GOT3 (cell line): ENCODE results near the gene PDE3B.
"Not testable (repeated sequence)": the region's sequence is repeated elsewhere in the genome, so short reads cannot be mapped to it uniquely, and the experiment has no call there.

ENCODE experiments used
- DNase-seq: peaks from one replicate; lab custom pipeline; 2025; ENCODE audit warnings: mixed read lengths; lab: John Stamatoyannopoulos, UW

Gene PDE3B

DNA sequence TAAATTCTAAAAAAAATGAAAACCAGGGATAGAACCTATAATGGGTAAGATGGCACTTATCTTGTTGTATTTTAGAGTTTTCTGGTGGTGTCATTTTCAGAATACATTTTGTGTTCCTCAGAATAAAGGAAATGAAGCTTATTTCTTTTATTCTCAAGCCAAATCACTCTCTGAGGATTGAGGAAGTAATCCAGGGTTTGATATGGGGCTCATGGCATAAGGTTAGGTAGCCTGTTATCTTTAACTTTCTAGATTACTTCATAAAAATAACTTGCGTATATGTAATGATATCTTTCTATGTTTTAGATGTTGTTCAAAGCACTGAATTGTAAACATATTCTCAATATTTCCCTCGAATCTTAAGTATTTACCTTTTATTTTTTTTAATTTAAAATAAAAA lies 33.5 kb downstream of the PDE3B start:
- DNase-seq, result no peak

DNA sequence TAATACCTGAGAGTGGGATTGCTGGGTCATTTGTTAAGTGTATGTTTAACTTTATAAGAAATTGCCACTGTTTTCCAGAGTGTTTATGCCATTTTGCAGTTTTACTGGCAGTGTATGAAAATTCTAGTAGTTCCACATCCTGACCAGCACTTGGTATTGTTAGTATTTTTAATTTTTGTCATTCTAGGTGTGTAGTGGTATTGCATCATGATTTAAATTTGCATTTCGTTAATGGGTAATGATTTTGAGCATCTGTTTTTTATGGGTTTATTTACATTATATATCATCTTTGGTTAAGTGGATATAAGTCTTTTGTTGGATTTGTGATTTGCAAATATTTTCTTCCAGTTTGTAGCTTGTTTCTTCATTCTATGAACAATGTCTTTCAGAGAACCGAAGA lies 34.7 kb downstream of the PDE3B start:
- DNase-seq, result no peak

DNA sequence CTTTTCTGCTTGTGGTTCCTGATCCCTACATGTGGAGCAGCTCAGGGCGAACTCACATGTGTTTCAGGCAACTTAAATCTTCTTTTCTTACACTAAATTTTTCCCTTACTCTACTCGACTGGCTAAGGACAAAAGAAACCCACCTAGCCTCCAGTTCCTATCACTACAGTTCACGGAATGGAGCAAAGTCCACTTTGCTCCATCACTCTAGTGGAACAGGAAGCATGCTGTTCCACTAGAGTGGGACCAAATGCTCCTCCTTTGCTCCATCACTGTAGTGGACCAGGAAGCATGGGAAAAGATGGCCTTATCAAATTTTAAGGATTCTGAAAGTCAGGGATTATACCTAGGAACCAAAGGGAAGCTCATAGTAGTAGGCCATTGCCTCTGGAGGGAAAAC lies 36.1 kb downstream of the PDE3B start:
- no peak for DNase-seq

DNA sequence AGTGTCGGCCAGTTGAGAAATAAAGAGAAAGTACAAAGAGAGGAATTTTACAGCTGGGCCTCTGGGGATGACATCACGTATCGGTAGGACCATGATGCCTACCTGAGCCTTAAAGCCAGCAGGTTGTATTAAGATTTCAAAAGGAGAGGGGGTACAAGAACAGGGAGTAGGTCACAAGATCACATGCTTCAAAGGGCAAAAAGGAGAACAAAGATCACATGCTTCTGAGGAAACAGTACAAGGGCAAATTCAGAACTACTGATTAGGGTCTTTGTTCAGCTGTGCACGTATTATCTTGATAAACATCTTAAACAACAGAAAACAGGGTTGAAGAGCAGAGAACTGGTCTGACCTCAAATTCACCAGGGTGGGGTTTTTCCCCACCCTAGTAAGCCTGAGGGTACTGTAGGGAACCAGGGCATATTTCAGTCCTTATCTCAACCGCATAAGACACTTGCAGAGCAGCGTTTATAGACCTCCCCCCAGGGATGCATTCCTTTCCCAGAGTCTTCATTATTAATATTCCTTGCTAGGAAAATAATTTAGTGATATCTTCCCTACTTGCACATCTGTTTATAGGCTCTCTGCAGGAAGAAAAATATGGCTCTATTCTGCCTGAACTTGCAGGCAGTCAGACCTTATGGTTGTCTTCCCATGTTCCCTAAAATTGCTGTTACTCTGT lies 40.8 kb downstream of the PDE3B start:
- not testable (repeated sequence) for DNase-seq

DNA sequence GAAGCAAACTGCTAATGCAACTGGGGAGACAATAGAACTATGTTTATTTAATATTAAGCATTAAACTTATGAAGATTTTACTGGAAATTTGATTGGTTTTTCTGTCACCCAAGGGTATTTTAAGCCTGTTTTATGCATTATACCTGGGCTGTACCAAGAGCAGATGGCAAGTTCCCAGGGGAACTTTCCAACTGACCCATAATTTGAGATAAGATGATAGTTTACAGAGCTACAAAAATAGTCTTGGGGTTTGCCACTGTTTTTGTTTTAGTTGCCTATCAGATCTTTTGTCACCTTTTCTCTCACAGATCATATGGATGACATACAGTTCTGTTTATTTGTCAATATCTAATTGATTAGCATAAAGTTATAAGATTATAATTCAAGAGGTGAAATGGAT lies 43.9 kb downstream of the PDE3B start:
- DNase-seq, result no peak

DNA sequence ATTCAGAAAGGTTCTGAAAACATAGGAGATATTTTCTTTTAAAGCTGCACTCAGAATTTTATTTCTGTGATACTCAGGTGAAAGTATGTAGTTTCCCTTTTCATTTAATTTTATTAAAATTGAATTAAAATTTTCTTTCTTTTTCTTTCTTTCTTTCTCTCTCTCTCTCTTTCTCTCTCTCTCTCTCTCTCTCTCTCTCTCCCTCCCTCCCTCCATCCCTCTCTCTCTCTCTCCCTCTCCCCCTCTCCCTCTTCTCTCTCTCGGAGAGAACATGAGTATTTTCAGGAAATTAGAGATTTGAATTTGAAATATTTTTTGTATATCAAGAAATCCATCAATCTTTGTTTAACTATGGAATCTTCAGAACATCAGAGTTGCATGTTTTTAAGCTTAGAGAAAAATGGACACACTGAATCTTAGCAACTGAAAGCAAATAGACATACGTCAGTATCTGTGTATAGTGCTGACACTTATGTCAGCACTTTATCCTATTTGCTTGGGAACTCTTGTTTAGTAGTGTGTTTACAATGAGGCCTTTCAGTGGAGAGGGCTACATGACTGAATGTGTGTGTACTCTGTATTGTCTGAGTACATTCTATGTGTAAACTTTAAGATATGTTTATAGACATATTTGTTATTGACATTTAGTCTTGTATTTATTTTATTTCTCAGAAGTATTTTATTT lies 44.5 kb downstream of the PDE3B start:
- DNase-seq, result no peak

DNA sequence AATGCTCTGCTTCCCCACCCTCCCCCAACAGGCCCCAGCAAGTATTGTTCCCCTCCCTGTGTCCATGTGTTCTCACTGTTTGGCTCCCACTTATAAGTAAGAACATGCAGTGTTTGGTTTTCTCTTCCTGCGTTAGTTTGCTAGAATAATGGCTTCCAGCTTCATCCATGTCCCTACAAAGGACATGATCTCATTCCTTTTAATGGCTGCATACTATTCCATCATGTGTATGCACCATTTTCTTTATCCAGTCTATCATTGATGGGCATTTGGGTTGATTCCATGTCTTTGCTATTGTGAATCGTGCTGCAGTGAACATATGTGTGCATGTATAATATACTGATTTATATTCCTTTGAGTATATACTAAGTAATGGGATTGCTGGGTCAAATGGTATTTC lies 52.1 kb downstream of the PDE3B start:
- DNase-seq, result not testable (repeated sequence)

DNA sequence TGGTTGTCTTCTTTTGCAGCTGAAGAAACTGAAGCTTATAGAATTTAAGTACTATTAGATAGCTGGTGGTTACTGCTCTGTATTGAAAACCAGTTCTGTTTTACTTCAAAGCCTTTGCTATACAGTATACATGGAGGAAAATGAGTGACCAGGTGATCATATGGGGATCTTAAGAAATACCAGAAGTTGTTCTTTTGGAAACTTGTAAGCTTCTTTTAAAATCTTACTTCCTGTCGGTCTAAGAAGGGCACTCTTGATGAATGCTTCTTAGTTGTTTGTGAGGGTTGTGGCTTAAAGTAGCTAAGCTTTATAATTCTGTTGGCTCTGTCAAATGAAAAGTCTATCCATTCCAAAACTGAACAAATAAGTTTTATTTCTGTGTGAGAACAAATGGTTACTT lies 55.2 kb downstream of the PDE3B start:
- DNase-seq, result no peak

DNA sequence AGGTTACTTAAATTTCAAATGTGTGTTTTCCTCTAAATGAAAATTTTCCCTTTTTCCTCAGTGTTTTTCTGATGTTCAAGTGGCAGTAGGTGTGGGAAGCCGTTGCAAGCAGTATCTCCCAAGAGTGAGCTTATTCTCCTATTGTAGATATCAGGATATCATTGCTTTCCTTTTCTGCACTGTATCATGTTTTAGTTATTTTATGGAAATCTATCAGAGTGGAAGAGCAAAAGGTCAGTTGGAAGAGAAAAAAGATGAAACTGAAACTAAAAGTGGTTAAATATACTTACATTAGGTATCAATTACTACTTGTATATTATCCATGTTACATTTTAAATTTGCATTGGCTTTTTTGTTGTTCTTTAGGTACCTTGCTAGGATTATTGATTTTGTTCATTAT lies 57.0 kb downstream of the PDE3B start:
- no peak for DNase-seq

DNA sequence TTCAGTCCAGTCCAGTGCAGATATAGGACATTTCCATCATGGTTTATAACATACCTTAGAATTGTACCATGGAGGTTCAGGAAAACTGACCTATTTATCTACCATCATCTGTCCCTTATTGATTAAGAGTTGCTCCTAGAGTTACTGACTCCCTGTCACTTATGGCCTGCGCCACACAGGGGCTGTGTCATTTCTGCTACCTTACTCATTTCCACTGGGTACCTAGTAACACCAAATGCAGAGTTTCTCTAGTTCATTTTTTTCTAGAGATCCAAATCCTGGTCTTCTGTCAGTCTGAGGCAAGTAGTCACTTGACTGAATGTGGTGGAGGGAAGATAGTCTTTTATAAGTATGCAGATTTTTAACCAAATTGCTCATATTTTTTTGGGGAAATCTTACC lies 59.2 kb downstream of the PDE3B start:
- DNase-seq, result no peak

DNA sequence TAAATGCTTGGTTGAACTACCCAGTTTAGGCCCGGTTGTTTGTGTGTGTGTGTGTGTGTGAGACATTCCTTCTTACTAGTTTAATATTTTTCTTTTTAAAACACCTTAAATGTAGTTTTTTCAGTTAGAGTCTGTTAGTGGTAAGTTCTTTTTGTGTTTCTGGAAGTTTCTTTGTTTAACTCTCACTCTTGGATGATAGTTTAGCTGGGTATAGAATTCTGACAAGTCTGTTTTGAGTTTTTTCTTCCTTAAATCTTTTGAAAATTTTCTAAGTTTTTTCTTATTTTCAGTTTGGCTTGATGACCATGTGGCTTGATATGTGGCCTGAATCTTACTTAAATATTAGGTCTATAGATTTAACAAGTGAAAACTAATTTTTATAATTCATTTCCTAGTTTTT lies 60.1 kb downstream of the PDE3B start:
- no peak for DNase-seq

DNA sequence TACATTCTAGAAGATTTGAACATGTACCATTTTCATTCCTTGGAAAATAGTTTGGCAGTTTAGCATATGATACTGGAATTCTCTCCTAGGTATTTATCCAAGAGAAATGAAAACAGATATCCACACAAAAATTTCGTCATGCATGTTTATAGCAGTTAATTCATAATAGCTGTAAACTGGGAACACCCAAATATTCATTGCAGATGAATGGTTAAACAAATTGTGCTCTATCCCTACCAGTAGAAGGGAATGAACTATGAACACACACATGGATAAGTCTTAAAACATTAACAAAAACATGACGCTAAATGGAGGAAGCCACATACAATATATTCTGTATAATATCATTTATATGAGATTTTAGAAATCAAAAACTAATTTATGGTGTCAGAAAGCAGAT lies 61.5 kb downstream of the PDE3B start:
- no peak for DNase-seq

DNA sequence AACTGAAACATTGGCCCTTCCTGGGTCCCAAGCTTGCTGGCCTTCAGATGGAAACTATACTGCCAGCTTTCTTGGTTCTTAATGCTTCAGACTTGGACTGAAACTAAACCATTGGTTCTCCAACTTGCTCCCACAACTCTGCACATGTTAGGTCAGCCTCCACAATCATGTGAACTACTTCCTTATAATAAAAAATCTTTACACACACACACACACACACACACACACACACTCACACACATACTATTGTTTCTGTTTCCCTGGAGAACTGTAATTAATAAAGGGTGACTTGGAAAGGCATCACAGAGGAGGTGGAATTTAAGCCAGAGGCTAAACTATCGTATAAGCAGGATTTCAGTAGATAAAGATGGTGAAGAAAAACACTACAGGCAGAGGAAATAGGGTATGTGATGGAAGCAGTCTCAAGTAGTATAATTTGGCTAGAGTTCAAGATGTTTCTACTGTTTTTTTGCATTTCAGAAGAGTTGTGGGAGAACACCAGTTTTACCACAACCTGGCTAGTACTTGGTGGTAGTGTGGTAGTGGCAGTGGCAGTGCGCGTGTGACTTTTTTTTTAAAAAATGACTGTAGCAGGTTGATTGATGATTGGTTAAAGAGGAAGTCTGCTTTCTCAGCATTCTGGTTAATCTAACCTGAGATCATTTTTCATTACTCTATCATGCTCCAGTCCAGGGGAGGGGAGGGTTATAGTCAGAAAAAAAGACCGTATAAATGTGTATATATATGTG lies 70.1 kb downstream of the PDE3B start:
- DNase-seq, result no peak

DNA sequence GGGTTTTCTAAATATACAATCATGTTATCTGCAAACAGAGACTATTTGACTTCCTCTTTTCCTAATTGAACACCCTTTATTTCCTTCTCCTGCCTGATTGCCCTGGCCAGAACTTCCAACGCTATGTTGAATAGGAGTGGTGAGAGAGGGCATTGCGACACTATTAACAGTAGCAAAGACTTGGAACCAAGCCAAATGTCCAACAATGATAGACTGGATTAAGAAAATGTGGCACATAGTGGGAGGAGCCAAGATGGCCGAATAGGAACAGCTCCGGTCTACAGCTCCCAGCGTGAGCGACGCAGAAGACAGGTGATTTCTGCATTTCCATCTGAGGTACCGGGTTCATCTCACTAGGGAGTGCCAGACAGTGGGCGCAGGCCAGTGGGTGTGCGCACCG lies 72.1 kb downstream of the PDE3B start:
- not testable (repeated sequence) for DNase-seq

DNA sequence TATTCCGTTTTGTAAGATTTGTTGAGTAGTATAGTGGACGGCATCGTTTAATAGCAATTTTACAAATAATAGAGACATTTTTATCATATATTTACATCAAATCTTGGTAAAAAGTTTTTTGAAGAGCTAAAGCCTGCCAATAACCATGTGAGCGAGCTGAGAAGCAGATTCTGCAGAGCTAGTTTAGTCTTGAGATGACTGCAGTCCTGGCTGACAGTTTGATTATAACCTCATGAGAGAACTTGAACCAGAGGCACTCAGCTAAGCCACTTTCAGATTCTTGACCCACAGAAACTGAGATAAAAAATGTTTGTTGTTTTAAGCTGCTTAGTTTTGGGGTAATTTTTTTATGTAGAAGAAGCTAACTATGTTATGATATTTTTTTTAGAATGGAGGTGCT lies 78.9 kb downstream of the PDE3B start:
- no peak for DNase-seq

DNA sequence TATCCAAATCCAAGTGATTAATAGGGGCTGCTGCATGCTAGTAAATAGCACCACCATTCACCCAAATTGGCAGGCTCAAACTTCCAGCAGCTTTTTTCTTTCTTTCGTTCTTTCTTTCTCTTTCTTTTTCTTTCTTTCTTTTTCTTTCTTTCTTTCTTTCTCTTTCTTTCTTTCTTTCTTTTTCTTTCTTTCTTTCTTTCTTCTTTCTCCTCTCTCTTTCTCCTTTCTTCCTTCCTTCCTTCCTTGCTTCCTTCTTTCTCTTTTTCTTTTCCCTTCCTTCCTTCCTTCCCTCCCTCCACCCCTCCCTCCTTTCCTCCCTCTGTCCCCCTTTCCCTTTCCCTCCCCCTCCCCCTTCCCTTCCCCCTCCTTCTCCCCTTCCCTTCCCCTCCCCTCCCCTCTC lies 81.5 kb downstream of the PDE3B start:
- no peak for DNase-seq

DNA sequence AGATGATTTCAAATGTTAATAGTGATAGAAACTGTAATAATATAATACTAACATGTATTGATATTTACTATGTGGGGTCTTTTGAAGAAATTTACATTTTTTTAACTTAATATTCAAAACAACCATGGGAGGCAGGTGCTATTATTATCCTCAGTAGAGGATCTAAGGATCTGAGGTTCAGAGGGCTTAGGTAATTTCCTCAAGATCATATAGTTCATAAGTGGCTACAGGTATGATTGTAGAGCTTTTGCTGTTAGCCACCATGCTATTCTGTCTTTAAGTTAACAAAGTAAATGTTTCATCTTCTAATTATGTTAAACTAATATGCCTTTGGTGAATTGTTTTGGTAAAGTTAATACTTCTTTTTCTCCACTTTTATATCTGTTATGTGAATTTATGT lies 83.6 kb downstream of the PDE3B start:
- no peak for DNase-seq

DNA sequence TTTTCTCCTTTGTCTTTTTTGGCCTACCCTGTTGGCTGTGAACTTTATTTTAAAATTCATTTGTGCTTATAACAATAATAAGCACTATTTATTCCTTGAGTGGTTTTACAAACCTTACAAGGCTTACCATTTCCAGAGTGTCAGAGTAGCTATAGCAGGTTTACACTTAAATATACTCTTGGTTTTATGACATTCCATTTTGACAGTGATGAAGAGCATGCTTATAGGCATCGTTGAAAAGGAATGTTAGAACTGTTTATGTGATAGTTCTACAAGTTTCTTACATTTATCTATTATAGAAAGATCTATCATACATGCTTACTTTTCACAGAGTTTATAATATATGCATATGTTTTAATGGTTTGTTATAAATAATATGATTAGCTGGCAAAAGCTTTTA lies 84.1 kb downstream of the PDE3B start:
- DNase-seq, result no peak

DNA sequence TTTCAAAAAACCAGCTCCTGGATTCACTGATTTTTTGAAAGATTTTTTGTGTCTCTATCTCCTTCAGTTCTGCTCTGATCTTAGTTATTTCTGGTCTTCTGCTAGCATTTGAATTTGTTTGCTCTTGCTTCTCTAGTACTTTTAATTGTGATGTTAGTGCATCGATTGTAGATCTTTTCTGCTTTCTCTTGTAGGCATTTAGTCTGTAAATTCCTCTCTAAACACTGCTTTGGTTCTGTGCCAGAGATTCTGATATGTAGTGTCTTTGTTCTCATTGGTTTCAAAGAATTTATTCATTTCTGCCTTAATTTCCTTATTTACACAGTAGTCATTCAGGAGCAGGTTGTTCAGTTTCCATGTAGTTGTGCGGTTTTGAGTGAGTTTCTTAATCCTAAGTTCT lies 96.9 kb downstream of the PDE3B start:
- not testable (repeated sequence) for DNase-seq

DNA sequence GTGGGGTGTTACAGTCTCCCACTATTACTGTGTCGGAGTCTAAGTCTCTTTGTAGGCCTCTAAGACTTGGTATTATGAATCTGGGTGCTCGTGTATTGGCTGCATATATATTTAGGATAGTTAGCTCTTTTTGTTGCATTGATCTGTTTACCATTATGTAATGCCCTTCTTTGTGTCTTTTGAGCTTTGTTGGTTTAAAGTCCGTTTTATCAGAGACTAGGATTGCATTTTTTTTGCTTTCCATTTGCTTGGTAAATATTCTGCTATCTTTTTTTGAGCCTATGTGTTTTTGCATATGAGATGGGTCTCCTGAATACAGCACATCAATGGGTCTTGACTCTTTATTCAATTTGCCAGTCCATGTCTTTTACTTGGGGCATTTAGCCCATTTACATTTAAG lies 97.6 kb downstream of the PDE3B start:
- DNase-seq, result no peak

DNA sequence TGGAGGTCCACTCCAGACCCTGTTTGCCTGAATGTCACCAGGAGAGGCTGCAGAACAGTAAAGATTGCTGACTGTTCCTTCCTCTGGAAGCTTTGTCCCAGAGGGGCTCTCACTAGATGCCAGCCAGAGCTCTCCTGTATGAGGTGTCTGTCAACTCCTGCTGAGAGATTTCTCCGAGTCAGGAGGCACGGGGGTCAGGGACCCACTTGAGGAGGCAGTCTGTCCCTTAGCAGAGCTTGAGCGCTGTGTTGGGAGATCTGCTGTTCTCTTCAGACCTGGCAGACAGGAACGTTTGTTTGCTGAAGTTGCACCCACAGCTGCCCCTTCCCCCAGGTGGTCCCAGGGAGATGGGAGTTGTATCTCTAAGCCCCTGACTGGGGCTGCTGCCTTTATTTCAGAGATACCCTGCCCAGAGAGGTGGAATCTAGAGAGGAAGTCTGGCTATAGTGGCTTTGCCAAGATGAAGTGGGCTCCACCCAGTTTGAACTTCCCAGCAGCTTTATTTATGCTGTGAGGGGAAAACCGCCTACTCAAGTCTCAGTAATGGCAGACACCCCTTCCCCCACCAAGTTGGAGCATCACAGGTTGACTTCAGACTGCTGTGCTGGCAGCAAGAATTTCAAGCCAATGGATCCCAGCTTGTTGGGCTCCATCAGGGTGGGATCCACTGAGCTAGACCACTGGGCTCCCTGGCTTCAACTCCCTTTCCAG lies 99.4 kb downstream of the PDE3B start:
- DNase-seq, result no peak

DNA sequence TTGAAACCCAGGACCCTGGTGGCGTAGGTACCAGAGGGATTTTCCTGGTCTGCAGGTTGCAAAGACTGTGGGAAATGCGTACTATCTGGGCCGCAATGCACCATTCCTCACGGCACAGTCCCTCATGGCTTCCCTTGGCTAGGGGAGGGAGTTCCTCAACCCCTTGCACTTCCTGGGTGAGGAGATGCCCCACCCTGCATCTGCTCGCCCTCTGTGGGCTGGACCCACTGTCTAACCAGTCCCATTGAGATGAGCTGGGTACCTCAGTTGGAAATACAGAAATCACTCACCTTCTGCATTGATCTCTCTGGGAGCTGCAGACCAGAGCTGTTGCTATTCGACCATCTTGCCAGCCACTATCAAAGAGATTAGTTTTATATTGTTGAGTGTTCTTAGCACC lies 100.1 kb downstream of the PDE3B start:
- DNase-seq, result not testable (repeated sequence)
